ENCODE data around the gene KDM2B. TPM values are rescaled to one million over a fixed set of nuclear protein-coding genes. Genes with fewer than 3 reads are reported as not detected.

The KDM2B gene
- total and polyA plus RNA-seq, 2 donors (not counting 3 experiments of a cell fraction or from before 2014, with no cell fraction given), result 26.8 to 37.3 TPM

GRCh38 chr12:121501946-121502345, 78.9 kb downstream of the KDM2B start:
- Histone ChIP-seq H3K9me3 (replicated peaks; ENCODE audit: control insufficient read depth, insufficient read depth, low read length) (no peaks in the 10 kb centered on the region), H3K4me1 (ENCODE audit: control insufficient read depth, extremely low read depth, insufficient read depth, low read length) (peaks cover 3% of the 10 kb centered on the region), H3K4me2 (ENCODE audit: insufficient read depth, low read length) (no peak overlapping the region), H3K9ac (replicated peaks; ENCODE audit: extremely low read depth, insufficient read depth, low read length) (no peak overlapping the region), H3K79me2 (ENCODE audit: control insufficient read depth, insufficient read depth, low read length) (no peaks in the 10 kb centered on the region), H2AFZ (ENCODE audit: low read depth, low read length) (no peak overlapping the region), H3K4me3 (replicated peaks in 1 of 3; ENCODE audit: insufficient read depth in 1 of 3, low read depth in 1 of 3, low read length in 3 of 3) (no peak overlapping the region), H3K9me1 (replicated peaks; ENCODE audit: control insufficient read depth, extremely low read depth, insufficient read depth, low read length) (no peaks in the 10 kb centered on the region), H4K20me1 (replicated peaks; ENCODE audit: control insufficient read depth, extremely low read depth, insufficient read depth, low read length) (no peaks in the 10 kb centered on the region), H3K27me3 (ENCODE audit: control insufficient read depth in 2 of 2, insufficient read depth in 2 of 2, low read length in 2 of 2) (no peaks in the 10 kb centered on the region), H3K36me3 (ENCODE audit: control insufficient read depth in 2 of 2, extremely low read depth in 1 of 2, insufficient read depth in 2 of 2, low read length in 2 of 2) (no peaks in the 10 kb centered on the region), H3K27ac (ENCODE audit: insufficient read depth, low read depth, low read length) (no peak overlapping the region)
- intact Hi-C loops (cut with micrococcal nuclease) (loop anchor here (2.0 to 5.0 kb wide), 3 partner anchors 35 to 125 kb away; partner anchors contain the start of gene ORAI1), dilution Hi-C loops (cut with MboI; ENCODE audit: extremely low pct_ligation_motif_present, low sequenced_read_pairs) (no loop called here)
- BruUV-seq (replicated peaks), result no TSS peak
- CTCF ChIA-PET, result interaction anchor here (0.7 to 3.2 kb wide), 4 partner anchors 35 to 167 kb away, joined by 3 to 23 read pairs (median 4); partner anchors contain the start of gene MORN3
- no peak for FAIRE-seq
- DNase-seq (ENCODE audit: low read depth, low spot score), result no peak
- no peak for TF ChIP-seq EZH2 (IDR thresholded peaks at IDR 0.05; ENCODE audit: borderline replicate concordance, low read depth, low read length, severe bottlenecking)
- TF ChIP-seq POLR2A (IDR thresholded peaks at IDR 0.05; ENCODE audit: low read depth, low read length), result no peak
- no peak for TF ChIP-seq CTCF (IDR thresholded peaks at IDR 0.05; ENCODE audit: extremely low read depth in 1 of 2, insufficient read depth in 1 of 2, low read depth in 1 of 2, low read length in 2 of 2)
- no peak for TF ChIP-seq MAX (IDR thresholded peaks at IDR 0.05; ENCODE audit: insufficient read depth, insufficient read length)
- no peak for TF ChIP-seq GATA2 (IDR thresholded peaks at IDR 0.05; ENCODE audit: insufficient read depth, insufficient read length, low read depth, low read length)
- no peak for TF ChIP-seq FOS (IDR thresholded peaks at IDR 0.05; ENCODE audit: borderline replicate concordance, insufficient read depth, low read length)
- TF ChIP-seq POLR2AphosphoS5 (IDR thresholded peaks at IDR 0.05; ENCODE audit: insufficient read depth, low read depth, low read length), result no peak
- POLR2A ChIA-PET, result no interaction called here
